Stimulated activated CD8-positive, alpha-beta memory T cell treated with anti-CD3 and anti-CD28 coated beads, Interleukin-12 subunit alpha, Interleukin-12 subunit beta, amount 100 ng/mL, for 24 hours (primary cell): ENCODE results near the gene SLC2A10.
"Not testable (repeated sequence)": the region's sequence is repeated elsewhere in the genome, so short reads cannot be mapped to it uniquely, and the experiment has no call there.

ENCODE experiments used
- DNase-seq: peaks from one replicate; pipeline ENCODE4 v3.0.0-alpha.2; 2020; ENCODE audit errors: extremely low read depth

SLC2A10 gene

DNA sequence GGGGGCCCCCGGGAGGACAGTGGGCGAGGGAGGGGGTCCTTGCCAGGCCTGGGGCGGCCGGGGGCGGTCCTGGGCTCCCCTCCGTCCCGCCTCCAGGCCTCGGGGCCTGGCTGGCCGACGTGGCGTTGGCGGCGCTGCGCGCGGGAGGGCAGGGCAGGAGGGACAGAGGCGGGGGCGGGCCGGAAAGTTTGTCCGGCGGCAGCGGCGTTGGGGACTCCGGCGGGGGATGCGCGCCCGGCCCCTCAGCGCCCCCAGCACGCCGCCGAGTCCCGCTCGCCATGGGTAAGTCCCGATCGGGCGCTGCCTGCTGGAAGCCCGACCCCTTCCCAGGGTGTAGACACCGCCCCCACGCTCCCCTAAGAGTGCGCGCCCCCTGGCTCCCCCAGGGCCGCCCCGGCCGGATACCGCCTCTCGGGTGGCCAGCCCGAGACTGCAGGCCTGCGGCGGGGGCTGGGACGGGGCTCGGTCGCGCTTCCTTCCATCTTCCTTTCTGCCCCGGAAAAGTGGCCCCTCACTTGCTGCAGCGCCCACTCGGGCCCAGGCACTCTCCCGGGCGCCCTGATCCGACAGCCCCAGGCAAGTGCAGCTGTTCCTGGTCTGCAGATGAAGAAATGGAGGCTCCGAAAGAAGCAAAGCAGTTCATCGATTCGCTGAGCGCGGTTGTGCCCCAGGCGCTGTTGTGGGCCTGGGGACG, at the start of gene SLC2A10:
SLC2A10 (plus strand) TSS at position 191 of the 694 bp plus-strand sequence; CDS start at position 279, 88 bp downstream.
- no peak for DNase-seq

GRCh38 chr20:46660487-46660886, 49.0 kb upstream of the SLC2A10 start:
- DNase-seq = no peak

DNA sequence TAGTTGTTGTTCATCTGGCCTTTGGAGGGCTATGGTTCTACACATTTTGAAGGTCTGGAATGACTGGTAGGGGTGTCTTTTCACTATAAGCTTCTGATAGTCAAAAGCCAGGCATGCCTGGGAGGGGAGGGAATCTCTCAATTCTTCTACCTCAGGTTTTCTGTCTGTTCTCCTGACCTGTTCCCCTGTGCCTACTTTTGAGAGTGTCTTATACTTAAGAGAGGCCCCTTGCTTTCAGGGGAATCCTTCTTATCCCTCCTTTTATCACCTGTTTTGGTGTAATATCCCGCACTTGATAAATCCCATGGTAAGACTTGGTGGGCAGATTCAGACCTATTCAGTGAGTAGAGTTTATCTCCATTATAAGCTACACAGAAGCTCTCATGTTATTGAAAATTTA, 47.8 kb upstream of the SLC2A10 start:
- DNase-seq = no peak

- no peak for DNase-seq
Measured at GRCh38 chr20:46663531-46663930, 45.9 kb upstream of the SLC2A10 start.

GRCh38 chr20:46665602-46666001, 43.8 kb upstream of the SLC2A10 start:
- no peak for DNase-seq

DNA sequence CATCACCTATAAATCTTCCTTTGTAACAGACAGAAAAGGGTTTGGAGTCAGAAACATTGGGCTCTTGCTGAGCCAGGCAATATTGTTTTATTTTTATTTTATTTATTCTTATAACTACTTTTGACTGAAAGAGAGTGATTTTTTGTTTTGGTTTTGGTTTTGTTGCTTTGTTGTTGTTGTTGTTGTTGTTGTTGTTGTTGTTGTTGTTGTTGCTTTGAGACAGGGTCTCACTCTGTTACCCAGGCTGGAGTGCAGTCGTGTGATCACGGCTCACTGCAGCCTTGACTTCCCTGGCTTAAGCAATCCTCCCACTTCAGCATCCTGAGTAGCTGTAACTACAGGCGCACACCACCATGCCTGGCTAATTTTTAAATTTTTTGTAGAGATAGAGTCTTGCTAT, 43.1 kb upstream of the SLC2A10 start:
- DNase-seq = no peak

DNA sequence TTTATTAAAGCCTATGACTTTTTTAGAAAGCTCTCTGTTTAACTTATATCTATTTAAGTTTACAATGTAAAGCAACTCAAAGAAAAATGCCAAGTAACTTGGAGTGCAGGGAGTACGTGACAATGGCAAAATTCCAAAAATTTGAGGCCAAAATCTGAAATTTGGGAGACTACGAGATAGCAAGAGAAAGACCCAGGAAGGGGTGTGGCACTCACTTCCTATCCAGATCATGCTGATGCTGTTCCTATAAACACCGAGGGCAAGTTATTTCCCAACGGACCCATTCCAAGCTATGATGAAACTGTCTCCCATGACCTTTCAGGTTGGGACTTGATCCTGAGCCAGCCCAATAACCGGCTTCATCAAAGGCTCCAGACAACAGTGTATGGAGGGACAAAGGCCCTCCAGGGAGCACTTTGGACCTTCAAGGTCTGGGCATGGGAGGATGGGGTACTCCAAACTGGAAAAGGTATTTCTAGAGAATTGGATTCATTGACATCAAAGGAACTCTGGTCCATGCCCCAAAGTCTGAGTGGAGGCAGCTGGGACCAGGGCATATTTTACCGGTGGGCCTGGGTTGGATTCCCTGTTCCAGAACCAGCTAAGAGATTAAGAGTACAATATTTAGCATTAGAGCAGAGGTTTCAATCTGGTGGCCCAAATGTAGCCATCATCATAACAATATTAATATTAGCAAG, 42.5 kb upstream of the SLC2A10 start:
- DNase-seq = no peak

DNA sequence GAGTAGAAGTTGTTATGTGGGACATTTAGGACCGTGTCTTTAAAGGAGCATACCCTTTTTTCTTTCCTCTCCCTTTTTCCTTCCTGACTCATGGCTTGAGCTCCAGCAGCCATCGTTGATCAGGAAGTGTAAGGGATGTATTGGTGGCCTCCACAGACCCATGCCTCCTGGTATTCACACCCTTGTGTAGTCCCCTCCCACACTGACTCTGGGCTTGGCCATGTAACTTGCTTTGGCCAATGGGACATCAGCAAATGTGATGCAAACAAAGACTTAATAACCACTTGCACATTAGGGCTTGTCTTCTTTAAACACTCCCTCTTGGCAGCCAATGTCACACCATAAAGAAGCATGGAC, 39.2 kb upstream of the SLC2A10 start:
- DNase-seq = no peak

GRCh38 chr20:46670585-46671584, 38.6 kb upstream of the SLC2A10 start:
- no peak for DNase-seq

DNA sequence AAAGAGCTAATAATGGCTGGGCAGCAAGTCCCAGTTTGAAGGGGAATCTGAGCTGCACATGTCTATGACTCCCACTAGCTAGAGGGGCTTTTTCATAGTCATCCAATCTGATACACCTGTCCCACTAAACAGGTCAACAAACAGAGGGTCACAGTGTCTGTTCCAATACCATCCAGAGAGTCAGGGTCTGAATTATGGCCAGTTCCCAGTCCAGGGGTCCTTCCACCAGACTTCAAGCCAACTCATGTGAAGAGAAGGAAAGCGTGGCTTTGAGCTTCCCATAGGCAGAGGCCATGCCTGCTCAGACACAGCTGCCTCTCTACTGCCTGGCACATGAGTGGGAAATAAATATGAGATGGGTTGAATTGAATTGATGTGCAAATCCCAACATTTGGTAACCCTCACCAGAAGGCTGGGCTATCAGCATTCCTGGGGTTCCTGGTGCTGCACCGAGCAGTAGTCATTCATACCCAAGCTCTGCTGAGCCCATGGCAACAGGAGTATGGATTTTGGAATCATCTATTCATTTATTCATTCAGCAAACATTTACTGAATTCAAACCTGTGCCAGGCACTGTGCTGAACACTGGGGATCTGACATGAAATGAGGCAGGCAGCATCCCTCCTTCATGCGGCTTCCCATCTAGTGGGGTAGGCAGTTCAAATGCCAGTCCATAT, 37.4 kb upstream of the SLC2A10 start:
- DNase-seq = no peak

DNA sequence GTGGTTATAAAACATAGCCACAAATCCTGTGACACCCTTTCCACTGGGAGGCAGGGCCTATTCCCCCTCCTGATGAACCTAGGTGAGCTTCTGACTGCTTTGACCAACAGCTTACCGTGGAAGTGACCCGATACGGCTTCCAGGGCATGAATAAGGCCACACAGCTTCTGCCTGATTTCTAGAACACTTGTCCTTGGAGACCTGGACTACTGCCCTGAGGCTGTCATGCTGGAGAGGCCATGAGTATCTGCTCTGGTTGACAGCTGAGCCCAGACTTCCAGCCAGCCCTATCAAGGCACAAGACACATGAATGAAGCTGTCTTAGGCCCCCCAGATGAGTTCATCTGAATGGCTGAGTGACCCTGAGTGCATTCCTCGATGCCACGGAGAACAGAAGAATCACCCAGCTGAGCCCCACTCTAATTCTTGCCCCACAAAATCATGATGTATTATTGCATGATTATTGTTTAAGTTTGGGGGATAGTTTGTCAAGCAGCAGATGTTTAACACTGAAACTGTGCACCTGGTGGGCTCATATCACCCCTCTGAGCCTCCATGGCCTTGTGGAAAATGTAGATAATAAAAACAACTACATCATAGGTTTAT, 36.8 kb upstream of the SLC2A10 start:
- no peak for DNase-seq

- DNase-seq = no peak
Measured at GRCh38 chr20:46673394-46674252, 35.8 kb upstream of the SLC2A10 start.

GRCh38 chr20:46674253-46675083, 35.0 kb upstream of the SLC2A10 start:
- no peak for DNase-seq

DNA sequence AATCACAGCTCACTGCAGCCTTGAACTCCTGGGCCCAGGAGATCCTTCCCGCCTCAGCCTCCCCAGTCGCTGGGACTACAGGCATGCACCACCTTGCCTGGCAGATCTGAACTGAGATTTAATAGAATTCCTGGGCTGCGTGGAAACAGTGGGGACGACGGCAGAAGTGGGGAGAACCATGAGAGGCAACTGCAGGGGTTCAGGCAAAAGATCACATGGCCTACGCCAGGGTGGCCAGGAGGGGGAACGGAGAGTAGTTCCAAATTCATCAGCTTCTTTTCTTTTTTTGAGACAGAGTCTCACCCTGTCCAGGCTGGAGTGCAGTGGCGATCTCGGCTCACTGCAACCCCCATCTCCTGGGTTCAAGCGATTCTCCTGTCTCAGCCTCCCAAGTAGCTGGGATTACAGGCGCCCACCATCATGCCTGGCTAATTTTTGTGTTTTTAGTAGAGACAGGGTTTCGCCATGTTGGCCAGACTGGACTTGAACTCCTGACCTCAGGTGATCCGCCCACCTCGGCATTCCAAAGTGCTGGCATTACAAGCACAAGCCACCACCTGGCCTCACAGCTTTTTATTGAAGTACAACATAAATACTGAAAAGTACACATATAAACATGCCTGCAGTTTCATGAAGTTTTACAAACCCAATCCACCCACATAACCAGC, 32.7 kb upstream of the SLC2A10 start:
- DNase-seq = not testable (repeated sequence)

GRCh38 chr20:46677608-46678007, 31.8 kb upstream of the SLC2A10 start:
- no peak for DNase-seq

- no peak for DNase-seq
Measured at GRCh38 chr20:46678516-46678915, 30.9 kb upstream of the SLC2A10 start.

- DNase-seq = no peak
Measured at GRCh38 chr20:46680684-46681031, 28.8 kb upstream of the SLC2A10 start.

- DNase-seq = peak; percentile 19
Measured at GRCh38 chr20:46681032-46681854, 28.2 kb upstream of the SLC2A10 start.
